HG02759 (cell line): ENCODE data around the gene PKP4.

Experiments
- ATAC-seq: cut with Tn5 transposase; IDR thresholded peaks from one replicate; pipeline ENCODE4 v1.9.1; 2021; ENCODE audit warnings: mild to moderate bottlenecking, moderate library complexity; ENCODE audit not compliant: unreplicated experiment

The PKP4 gene

DNA sequence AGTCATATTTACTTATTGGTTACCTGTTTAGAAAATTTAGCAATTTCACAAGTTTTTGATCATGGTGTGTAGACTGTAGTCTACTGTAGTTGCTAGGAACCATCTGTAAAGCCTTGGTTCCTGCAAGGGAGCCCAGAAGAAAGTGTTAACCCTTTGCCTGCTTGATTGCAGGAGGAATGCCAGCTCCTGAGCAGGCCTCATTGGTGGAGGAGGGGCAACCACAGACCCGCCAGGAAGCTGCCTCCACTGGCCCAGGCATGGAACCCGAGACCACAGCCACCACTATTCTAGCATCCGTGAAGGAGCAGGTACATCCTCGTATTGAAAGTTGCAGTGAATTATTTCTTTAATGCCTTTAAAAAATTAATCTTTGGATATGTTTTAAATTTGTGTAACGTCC lies 76.3 kb downstream of the PKP4 start:
- no peak for ATAC-seq

DNA sequence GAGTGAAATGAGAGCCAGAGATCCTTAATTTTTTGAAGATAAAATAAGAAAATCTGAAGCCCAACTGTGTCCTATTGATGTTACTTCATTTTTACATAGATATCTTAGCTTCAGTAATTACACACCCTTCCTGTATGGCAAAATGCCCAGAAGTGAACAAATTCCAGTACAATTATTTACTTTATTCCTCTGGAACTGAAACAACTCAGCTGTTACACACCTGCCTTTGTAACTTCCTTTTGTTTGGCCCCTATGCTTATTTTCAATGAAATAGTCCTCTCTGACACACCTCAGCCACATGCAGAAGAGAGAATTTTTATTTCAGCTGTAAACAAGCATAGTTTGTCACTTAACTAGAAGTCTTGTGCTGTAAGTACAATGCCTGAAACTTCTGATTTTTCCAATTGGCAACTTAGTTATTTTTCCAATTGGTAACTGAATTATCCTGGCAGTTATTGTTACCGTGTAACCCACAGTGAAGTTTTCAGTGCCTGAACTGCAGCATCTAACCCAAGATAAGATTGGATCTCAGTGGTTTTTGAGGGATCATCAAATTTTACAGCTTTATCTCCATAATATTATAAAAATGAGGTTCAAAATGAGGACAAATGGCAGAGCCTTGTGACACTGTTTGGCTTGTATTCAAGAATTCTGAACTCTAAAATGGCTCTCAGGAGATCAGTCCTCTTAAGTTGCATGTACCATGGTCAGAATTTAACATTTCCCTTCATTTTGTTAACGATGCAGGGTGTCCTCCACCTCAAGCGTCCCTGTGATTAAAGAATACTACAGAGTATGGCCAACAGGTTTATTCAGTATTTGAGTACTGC lies 82.6 kb downstream of the PKP4 start:
- no peak for ATAC-seq

DNA sequence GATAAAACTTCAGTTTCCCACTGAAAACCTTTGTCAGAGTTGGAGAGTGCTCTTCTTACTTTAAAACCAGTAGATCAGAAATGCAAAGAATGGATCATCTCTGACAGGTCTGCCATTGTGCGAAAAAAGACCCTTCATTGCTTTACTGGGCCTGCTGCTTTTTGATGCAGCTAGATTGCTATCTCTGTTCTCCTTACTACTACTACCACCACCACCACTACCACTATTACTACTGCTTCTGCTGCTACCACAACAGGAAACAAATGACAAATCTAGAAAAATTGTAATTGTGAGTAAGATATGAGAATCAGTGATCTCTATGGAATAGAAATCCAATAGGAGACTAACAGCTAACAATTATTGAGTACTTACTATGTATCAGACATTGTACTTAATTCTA lies 85.8 kb downstream of the PKP4 start:
- ATAC-seq = no peak

DNA sequence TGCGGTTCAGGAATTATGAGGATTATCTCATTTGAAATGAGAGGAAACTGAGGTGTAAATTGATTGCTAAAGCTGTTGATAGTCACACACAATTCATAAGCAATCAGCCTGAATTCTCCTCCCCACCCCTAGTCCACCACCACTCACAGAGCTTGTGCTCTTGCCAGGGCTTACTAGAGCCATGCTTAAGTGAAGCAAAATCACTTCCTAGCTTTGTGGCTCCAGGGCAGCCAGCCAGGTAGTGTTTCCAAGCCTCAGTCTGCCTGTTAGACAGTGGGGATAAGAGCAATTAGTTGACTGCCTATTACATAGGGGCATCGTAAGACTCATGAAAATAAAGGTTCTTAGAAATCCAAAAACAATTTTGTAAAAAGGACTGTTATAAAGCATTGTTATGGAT lies 87.2 kb downstream of the PKP4 start:
- ATAC-seq = no peak

DNA sequence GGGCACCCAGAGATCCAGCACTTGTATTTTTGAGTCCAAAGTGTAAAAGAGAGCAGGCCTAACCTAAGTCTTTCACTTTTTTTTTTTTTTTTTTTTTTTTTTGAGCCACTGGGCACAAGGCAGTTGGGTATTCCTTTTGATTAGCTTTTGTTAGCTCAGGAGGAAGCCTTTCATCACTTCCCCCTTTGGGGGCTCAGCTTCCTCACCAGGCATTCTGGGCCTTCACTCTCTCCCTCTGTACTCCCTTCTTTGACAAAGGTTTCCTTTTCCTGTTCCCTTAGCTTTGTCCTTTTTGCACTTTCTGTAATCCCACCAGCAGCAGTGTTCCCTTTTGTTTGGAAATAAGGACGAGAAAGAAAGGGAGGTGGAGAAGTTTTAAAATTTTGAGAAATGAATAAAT lies 88.2 kb downstream of the PKP4 start:
- no peak for ATAC-seq

DNA sequence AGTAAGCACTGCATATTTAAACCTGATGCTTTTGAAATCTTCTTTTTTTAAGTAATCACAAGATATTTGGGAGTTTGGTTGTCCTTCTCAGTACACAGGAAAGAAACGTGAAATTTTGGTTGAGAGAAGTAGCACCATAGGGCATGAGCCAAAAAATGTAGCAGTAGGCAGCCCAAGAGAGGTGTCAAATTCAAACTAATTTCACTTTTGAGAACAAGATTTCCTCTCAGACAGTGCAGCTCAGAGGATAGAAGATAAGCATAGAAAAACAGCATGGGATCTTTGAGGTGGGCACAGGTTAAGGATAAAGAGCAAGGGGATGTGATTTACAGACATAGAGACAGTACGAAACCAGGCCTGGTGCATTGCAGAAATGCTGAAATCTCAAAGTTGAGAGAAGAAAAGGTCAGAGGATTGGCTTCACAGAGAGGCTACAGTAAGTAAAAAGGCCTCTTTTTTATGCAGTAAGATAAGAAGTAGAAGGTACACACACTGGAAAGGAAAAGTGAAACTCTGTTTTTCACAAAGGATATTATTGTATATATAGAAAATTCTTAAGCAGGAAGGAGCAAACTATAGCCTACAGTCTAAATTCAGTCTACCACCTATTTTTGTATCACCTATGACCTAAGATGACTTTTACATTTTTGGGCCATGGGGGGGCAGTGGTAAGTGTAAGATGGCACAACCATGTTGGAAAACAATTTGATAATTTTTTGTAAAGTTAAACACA lies 89.8 kb downstream of the PKP4 start:
- peak; percentile 50 for ATAC-seq

DNA sequence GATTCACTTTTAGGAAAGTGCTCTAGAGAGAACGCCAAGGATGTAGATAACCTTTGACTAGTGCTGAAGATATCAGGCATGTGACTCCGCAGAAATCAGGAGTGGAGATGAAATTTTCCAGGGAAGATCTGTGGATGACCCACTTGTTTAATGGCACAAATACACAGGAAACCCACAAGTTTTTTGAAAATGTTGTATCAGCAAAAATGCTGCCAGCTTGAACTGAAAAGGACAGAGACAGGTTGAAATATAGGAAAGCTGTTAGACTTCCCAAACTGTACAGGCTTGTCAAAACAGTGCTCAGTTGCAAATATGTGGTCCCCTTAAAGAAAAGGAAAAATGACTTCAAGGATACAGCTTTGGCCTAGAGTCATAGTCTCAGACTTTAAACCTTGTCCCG lies 96.5 kb downstream of the PKP4 start:
- ATAC-seq = no peak

DNA sequence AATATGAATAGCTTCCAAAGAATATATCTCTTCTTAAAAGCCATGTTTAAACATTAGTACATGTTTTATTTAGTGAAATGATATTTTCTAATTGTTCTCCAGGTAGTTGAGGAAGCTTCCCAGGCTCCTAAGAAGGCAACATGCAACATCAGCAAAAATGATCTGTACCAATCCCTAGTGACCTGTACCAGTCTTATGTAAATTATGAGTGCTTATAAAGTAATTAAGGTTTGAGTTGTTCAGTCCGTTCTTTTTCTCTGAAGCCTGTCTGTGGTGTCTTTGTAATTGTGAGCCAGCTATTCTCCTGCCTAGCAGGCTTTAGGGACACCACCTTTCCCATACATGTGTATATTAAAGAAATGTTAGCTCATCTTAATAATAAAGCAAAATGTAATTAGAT lies 98.2 kb downstream of the PKP4 start:
- ATAC-seq = no peak

DNA sequence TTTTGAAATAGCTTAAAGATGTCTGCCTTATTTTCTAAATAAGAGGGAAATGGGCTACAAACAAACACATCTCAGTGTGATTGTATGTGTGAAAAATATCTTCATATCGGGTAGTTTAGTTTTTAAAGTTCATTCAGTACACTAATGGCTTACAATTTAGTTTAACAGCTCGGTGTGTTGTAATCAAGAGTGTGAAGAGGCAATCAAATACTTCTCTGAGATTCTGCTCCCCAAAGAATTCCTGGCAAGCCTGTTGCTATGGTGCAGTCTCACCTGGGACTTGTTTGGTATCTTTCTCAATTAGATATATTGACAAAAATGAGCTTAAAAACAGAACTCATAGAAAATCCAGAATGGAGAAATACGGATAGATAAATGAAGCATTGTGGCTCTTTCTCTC lies 99.4 kb downstream of the PKP4 start:
- ATAC-seq = no peak

DNA sequence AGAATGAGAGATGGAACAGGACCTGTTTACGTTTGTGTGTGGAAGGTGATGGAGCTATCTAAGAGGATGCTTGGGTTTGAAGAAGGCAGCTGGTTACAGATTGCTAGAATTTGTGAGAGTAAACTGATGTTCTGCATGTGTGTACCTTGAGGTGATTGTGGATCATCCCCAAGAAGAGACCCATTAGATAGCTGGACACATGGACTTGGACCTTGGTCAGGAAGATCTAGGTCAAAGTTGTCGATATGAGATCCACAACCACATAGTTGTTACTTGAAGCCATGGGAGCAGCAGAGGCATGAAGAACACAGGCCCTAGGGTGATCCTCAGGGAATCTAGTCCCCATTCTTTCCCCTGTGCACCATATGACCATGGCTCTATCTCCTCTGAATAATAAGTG lies 101.0 kb downstream of the PKP4 start:
- ATAC-seq = no peak

DNA sequence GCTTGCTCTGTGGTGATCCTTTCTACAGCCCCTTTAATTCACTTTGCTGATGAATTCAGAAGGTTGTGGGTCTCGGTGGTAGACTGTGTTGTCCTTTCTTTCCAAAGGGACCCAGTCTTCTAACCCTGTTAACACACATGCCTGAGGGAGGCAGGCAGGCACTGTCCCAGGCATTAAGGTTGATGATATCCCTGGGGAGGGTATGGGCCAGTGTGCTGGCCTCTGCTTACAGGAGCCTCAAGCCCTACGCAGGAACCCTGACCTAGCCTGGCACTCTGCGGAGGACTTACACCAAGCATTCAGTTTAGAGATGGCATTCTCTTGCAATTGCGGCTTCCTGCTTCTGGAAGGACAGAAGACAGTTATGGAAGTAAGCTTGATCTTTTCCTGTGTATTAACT lies 102.5 kb downstream of the PKP4 start:
- no peak for ATAC-seq

DNA sequence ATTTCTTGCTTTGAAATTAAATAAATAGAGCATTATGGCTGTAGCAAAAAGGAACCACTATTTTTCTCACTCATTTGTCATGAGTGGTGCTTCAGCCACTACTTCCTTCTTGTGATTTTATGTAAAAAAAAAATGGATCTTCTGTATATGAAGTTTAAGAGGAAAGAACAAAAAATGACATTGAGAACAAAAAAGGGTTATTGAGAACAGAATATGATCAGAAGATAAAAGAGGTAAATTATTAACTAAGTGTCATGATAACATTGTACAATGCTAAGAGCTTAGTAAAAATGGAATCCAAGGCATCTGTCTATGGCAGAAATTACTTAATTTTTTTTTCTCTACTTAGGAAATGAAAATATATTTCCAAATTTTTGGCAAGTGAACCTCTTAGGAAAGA lies 103.5 kb downstream of the PKP4 start:
- no peak for ATAC-seq

DNA sequence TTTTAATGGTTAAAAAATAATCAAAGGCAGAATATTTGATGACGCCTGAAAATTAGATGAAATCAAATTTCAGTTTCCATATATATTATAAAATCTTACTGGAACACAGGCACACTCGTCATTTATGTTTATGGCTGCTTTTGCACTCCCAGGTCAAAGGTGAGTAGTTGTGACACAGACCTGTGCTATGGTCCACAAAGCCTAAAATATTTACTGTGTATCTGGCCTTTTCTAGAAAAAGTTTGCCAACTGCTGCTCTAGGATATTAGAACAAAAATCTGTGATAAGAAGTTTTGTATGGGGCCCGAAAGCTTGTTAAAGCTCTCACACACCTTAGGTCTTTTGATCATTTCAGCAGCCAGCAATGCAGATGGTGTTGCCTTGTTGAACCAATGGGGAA lies 104.3 kb downstream of the PKP4 start:
- no peak for ATAC-seq

DNA sequence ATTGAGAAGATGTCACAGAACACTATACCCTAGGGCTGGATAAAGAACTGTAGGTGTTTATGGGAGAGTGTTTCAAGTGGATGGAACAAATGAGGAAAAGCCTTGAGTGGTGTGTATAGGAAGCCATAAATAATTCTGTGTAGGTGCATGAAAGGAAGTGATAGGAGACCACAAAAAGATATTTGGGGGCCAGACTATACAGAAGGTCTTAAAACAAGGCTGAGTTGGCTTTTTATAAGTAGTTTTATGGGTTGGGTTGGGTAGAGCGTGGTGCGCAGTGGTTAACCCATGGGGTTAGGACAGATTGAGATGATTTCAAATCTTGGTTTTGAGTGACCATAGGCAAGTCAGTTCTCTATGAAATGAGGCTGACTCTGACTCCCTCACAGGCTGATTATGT lies 110.5 kb downstream of the PKP4 start:
- ATAC-seq = no peak

DNA sequence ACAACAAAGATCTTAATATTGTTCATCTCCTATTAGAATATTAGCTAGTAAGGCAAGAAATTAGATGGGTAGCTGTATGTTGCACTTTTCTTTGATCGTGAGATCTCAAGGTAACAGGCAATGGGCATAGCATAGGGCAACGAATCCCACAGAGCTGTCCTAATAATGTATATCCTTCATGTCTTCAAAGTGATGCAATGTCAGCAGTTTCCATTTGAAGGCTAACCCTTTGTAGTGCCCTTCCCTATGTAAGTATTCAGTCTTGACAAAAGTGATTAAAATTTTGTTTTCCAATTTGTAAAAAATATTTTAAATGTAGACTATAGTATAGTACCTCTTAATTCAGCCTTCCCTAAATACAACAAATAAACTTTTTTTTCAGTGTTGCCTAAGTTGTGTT lies 112.5 kb downstream of the PKP4 start:
- no peak for ATAC-seq

DNA sequence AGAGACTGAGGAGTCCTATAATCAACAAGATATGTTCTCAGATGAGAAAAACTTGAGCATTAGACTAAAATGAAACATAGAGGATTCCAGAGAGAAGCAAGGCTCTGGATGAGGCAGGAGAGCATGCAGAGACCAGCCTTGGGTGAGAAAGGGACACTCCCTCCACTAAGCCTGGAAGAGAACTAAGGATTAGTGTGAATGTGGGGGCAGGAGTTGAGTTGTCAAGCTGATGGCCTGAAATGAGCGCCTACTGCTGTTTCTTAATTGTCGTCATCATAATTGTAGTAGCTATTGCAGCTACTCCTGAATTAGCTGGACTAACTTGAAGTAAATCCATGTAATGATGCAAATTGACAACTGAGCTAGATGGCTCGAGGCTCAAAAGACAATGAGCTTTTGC lies 114.1 kb downstream of the PKP4 start:
- no peak for ATAC-seq

DNA sequence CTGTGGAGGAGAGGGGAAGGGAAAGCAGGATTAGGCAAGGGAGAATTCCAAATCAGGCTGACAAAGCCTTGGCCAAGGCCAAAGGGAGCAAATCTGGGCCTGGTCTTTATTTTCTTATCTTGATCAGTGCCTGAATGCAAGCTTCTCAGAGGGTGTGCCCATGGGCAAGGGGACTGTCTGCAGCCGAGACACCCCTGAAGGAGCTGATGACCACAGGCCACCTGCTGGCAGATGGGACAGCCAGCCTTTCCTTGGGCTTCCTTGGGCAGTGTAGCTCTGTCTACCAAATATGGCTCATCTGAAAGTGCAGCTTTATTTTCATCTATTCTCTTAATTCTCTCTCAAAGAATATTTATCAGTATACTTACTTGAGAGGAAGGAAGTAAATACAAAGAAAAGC lies 117.0 kb downstream of the PKP4 start:
- no peak for ATAC-seq

DNA sequence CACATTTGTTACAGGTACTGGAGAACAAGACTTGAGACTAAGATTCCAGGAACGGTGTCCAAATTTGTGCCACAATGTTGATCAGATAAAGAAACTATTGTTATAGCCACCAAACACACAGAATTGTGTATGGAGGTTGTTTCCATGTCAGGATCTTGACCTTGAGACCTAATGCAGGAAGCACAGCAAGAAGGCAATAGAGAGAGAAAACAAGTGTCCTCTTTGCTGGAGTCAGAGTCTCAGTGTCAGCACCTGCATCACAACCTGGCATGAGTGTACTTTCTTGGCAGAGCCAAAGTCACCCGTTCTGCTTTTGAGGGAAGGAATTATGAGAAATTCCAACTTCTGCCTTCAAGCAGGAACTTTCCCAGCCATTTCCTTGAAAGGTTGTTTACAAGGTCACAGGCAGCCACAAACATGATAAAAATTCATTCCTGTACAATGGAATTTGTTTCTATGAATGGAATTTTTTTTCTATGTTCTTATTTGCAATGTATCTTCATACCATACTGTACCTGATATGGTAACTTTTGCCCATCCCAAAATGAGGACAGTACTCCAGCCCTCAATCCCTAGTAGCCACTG lies 118.4 kb downstream of the PKP4 start:
- ATAC-seq = no peak

DNA sequence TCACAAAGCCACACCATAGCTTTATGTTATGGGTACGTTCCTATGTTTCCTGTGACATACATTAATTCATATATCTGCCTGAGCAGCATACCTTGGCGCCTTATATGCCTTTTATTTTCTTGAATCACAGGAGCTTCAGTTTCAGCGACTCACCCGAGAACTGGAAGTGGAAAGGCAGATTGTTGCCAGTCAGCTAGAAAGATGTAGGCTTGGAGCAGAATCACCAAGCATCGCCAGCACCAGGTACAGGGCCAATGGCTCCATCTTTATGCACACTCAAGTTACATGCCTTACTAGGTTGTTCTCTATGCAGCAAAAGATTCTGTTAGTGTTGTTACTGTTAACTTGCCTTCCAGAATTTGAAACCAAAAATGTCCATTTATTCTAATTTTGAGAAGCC lies 120.4 kb downstream of the PKP4 start:
- no peak for ATAC-seq

DNA sequence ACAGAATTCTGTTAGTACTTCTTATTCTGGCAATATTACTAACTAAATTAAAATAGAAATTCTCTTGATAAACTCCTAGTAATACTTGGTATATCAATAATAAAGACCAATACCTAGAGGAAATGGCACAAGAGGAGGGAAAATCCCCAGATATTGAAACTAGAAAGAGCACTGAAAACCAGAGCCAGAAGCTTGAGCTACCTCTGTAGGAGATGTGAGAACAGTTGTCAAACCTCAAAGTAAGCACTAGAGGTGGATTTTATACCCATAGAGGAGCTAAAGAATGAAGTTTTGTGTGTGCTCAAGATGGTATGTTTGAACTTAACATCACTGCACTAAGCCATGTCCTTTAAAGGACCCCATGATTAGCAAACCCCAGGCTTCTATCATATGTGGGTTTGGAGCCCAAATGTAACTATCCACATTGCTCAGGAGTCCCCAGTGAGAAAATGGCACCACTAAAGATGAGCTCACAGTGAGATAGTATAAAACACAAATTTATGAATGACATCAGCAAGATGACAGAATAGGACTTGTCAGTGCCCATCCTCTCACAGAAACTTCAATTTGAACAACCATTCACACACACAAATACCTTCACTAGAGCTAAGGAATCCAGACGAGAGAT lies 122.1 kb downstream of the PKP4 start:
- ATAC-seq = peak; percentile 86

DNA sequence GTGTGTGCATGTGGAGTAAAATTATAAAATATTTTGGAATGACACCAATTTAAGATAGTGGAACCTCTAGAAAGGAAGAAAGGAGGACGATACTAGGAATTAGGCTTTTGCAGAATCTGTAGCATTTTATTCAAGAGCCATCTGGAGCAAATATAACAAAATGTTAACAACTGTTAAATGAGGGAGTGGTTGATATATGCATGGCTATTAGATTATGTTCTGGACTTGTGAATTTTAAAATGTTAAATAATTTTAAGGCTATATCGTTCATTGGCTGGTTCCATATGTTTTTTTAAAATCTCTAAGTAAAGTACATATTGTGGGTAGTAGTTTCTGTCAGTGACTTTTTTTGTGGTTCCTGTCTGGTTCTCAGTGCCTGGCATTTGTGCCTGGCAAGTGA lies 123.2 kb downstream of the PKP4 start:
- ATAC-seq = no peak

DNA sequence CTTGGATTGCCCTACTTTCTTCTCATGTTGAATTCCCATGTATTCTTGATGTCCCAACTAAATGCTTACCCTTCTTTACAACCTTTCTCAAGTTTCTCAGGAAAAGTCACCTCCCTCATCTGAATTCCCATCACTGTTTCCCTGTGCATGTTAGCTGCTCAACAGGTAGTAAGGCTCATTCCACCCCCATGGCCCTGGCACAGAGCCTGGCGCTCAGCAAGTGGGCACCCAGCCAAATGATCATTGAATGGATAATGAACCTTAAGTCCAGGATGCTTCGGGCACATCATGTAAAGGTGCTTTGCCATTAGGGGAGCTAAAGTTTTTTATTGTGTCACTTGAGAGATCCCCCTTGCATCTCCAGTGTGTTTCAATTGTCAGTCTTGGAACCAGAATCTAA lies 124.0 kb downstream of the PKP4 start:
- ATAC-seq = no peak
